OCI-LY1 (cell line): ENCODE data around the gene MRPL39.

Experiments
- H2AFZ ChIP-seq: fragments of 200-600 bp; sonication (generic), shearing (Covaris generic); 2 replicates; pipeline ENCODE4 v1.6.0; 2014; ENCODE audit warnings: antibody characterized with exemption, mild to moderate bottlenecking, low read length
- H3F3A ChIP-seq: fragments of 200-600 bp; sonication (generic), shearing (Covaris generic); 2 replicates; pipeline ENCODE4 v1.6.0; 2014; ENCODE audit warnings: mild to moderate bottlenecking, antibody characterized with exemption, low read length, moderate library complexity; ENCODE audit not compliant: insufficient read depth
- H3K27ac ChIP-seq: fragments of 200-600 bp; sonication (generic); 2 replicates; pipeline ENCODE4 v1.5.1; 2014; ENCODE audit warnings: low read length, mixed run types, mild to moderate bottlenecking, low read depth; ENCODE audit not compliant: poor library complexity, severe bottlenecking
- H3K27me3 ChIP-seq: fragments of 200-600 bp; sonication (generic); 2 replicates; pipeline ENCODE4 v1.6.0; 2014; ENCODE audit warnings: antibody characterized with exemption, mild to moderate bottlenecking, low read length, moderate library complexity; ENCODE audit not compliant: insufficient read depth
- H3K36me3 ChIP-seq: fragments of 200-600 bp; sonication (generic); 2 replicates; pipeline ENCODE4 v1.6.1; 2014; ENCODE audit warnings: mild to moderate bottlenecking, antibody characterized with exemption, low read length, moderate library complexity, mixed read lengths; ENCODE audit not compliant: insufficient read depth
- H3K4me1 ChIP-seq: fragments of 200-600 bp; sonication (generic); 2 replicates; pipeline ENCODE4 v1.5.1; 2014; ENCODE audit warnings: mild to moderate bottlenecking, low read length, moderate library complexity; ENCODE audit not compliant: insufficient read depth, severe bottlenecking
- H3K4me2 ChIP-seq: fragments of 200-600 bp; sonication (generic), shearing (Covaris generic); 2 replicates; pipeline ENCODE4 v1.6.1; 2014; ENCODE audit warnings: low read length
- H3K4me3 ChIP-seq: fragments of 200-600 bp; sonication (generic); 2 replicates; pipeline ENCODE4 v1.5.1; 2014; ENCODE audit warnings: low read length, low read depth, mild to moderate bottlenecking, mixed read lengths; ENCODE audit not compliant: poor library complexity, severe bottlenecking
- H3K79me2 ChIP-seq: fragments of 200-600 bp; shearing (Covaris generic); 2 replicates; pipeline ENCODE4 v1.6.1; 2016; ENCODE audit warnings: mixed run types, low read length, mixed read lengths; ENCODE audit not compliant: insufficient read depth
- H3K9ac ChIP-seq: fragments of 200-600 bp; sonication (generic), shearing (Covaris generic); 2 replicates; pipeline ENCODE4 v1.6.1; 2014; ENCODE audit warnings: mild to moderate bottlenecking, low read length, mixed read lengths
- H3K9me2 ChIP-seq: fragments of 200-600 bp; sonication (generic), shearing (Covaris generic); 2 replicates; pipeline ENCODE4 v1.6.1; 2014; ENCODE audit warnings: low read depth, mild to moderate bottlenecking, low read length, mixed read lengths
- H3K9me3 ChIP-seq: fragments of 200-600 bp; shearing (Covaris generic); 2 replicates; pipeline ENCODE4 v1.6.1; 2014; ENCODE audit warnings: low read length, mixed read lengths
- H4K20me1 ChIP-seq: fragments of 200-600 bp; sonication (generic), shearing (Covaris generic); 2 replicates; pipeline ENCODE4 v1.6.0; 2016; ENCODE audit warnings: mild to moderate bottlenecking, low read length; ENCODE audit not compliant: insufficient read depth
- CTCF ChIP-seq: fragments of 200-600 bp; sonication (generic), shearing (Covaris generic); IDR thresholded peaks from 2 replicates; pipeline ENCODE4 v1.5.1; 2017; ENCODE audit warnings: mild to moderate bottlenecking, antibody characterized with exemption, low read length, moderate library complexity, mixed read lengths
- EZH2 ChIP-seq: fragments of 200-600 bp; sonication (generic), shearing (Covaris generic); IDR thresholded peaks from 2 replicates; pipeline ENCODE4 v1.8.0; 2017; ENCODE audit warnings: borderline replicate concordance, mixed run types, mild to moderate bottlenecking, antibody characterized with exemption, low read length, moderate library complexity, mixed read lengths

Gene MRPL39

GRCh38 chr21:25556091-25556490 is 51.2 kb downstream of the MRPL39 start:
- H3K4me3 ChIP-seq: no peak overlapping the region
- no peak for TF ChIP-seq EZH2
- no peak for TF ChIP-seq CTCF
- H3K79me2 ChIP-seq: no peaks in the 10 kb centered on the region
- no peaks in the 10 kb centered on the region for H3F3A ChIP-seq
- no peak overlapping the region for H3K27ac ChIP-seq
- H3K36me3 ChIP-seq: no peaks in the 10 kb centered on the region
- H4K20me1 ChIP-seq: no peaks in the 10 kb centered on the region
- H3K4me2 ChIP-seq: no peak overlapping the region
- H3K9me3 ChIP-seq: no peaks in the 10 kb centered on the region
- H3K9ac ChIP-seq: no peak overlapping the region
- H3K27me3 ChIP-seq: no peaks in the 10 kb centered on the region
- no peaks in the 10 kb centered on the region for H3K4me1 ChIP-seq
- no peaks in the 10 kb centered on the region for H3K9me2 ChIP-seq
- no peak overlapping the region for H2AFZ ChIP-seq

- Histone ChIP-seq H3K36me3 (no peaks in the 10 kb centered on the region), H3F3A (no peaks in the 10 kb centered on the region), H3K9me3 (no peaks in the 10 kb centered on the region), H3K9me2 (no peaks in the 10 kb centered on the region), H3K9ac (no peak overlapping the region), H3K4me2 (no peak overlapping the region), H3K27ac (no peak overlapping the region), H2AFZ (no peak overlapping the region), H3K4me1 (no peaks in the 10 kb centered on the region), H3K79me2 (no peaks in the 10 kb centered on the region), H3K27me3 (no peaks in the 10 kb centered on the region), H4K20me1 (no peaks in the 10 kb centered on the region), H3K4me3 (no peak overlapping the region)
- TF ChIP-seq CTCF (no peak), EZH2 (no peak)
Measured at GRCh38 chr21:25555492-25555891, 51.8 kb downstream of the MRPL39 start.

GRCh38 chr21:25552856-25553255 is 54.4 kb downstream of the MRPL39 start:
- Histone ChIP-seq H3F3A (no peaks in the 10 kb centered on the region), H3K27ac (no peak overlapping the region)
- no peak for TF ChIP-seq EZH2
- no peak for TF ChIP-seq CTCF

More at GRCh38 chr21:25552856-25553255, 54.4 kb downstream of the MRPL39 start:
- Histone ChIP-seq H3K36me3 (no peaks in the 10 kb centered on the region), H3K79me2 (no peaks in the 10 kb centered on the region), H2AFZ (no peak overlapping the region), H4K20me1 (no peaks in the 10 kb centered on the region), H3K27me3 (no peaks in the 10 kb centered on the region), H3K9me3 (no peaks in the 10 kb centered on the region), H3K4me1 (no peaks in the 10 kb centered on the region), H3K9ac (no peak overlapping the region), H3K4me2 (no peak overlapping the region), H3K9me2 (no peaks in the 10 kb centered on the region), H3K4me3 (no peak overlapping the region)
